Osteoblast (primary cell): Measurements from ENCODE around the gene GLRX3. TPM values are rescaled to one million over a fixed set of nuclear protein-coding genes. Genes with fewer than 3 reads are reported as not detected.

ENCODE experiments used
- DNase-seq: peaks from one replicate; pipeline ENCODE4 v3.0.0; 2011; ENCODE audit warnings: low spot score, mixed read lengths; ENCODE audit not compliant: insufficient read length; ENCODE audit errors: missing footprints
- H2AFZ ChIP-seq: 2 replicates; pipeline ENCODE4 v1.6.0; 2011; ENCODE audit warnings: mild to moderate bottlenecking, low read length
- H3K27ac ChIP-seq: 2 replicates; pipeline ENCODE4 v1.5.1; 2011; ENCODE audit warnings: mild to moderate bottlenecking, low read depth, low read length, moderate library complexity
- H3K27me3 ChIP-seq: 2 replicates; pipeline ENCODE4 v1.6.0; 2012; ENCODE audit warnings: mild to moderate bottlenecking, control low read depth, inconsistent platforms, low read length, moderate library complexity; ENCODE audit not compliant: insufficient read depth
- H3K36me3 ChIP-seq: 2 replicates; pipeline ENCODE4 v1.5.1; 2011; ENCODE audit warnings: mild to moderate bottlenecking, low read length, control low read depth, moderate library complexity; ENCODE audit not compliant: insufficient read depth
- H3K4me1 ChIP-seq: 2 replicates; pipeline ENCODE4 v1.5.1; 2011; ENCODE audit warnings: mild to moderate bottlenecking, low read length, control low read depth, moderate library complexity; ENCODE audit not compliant: insufficient read depth
- H3K4me2 ChIP-seq: 2 replicates; pipeline ENCODE4 v1.6.0; 2011; ENCODE audit warnings: mild to moderate bottlenecking, low read length; ENCODE audit not compliant: insufficient read depth
- H3K4me3 ChIP-seq: fragments of 200-600 bp; sonication (generic); 3 replicates; pipeline ENCODE4 v1.5.1; 2012; ENCODE audit warnings: mild to moderate bottlenecking, low read length, inconsistent platforms; ENCODE audit not compliant: insufficient read depth
- H3K79me2 ChIP-seq: 2 replicates; pipeline ENCODE4 v1.6.0; 2012; ENCODE audit warnings: mild to moderate bottlenecking, low read length, control low read depth, inconsistent platforms; ENCODE audit not compliant: insufficient read depth
- H3K9me3 ChIP-seq: 2 replicates; pipeline ENCODE4 v1.5.1; 2011; ENCODE audit warnings: low read depth, low read length, control low read depth
- H4K20me1 ChIP-seq: 2 replicates; pipeline ENCODE4 v1.6.0; 2012; ENCODE audit warnings: mild to moderate bottlenecking, low read length, control low read depth; ENCODE audit not compliant: insufficient read depth
- total RNA-seq: library from RNA; depleted of rRNA; stranded (reverse); fragments of >200 nt; gene quantifications from 2 replicates; pipeline ENCODE4 v1.2.3, GENCODE V29; 2012
- TF ChIP-seq, protein P1 (sequence below): IDR thresholded peaks from 2 replicates; pipeline ENCODE4 v1.5.1; 2011; ENCODE audit warnings: mild to moderate bottlenecking, low read depth, low read length, moderate library complexity; ENCODE audit errors: extremely low read depth

The GLRX3 gene
- total RNA-seq, 1 donor: 74.9 TPM

GRCh38 chr10:130140425-130140824 lies 4.2 kb downstream of the GLRX3 start:
- Histone ChIP-seq H3K27me3 (no peaks in the 10 kb centered on the region), H3K36me3 (peaks cover 10% of the 10 kb centered on the region), H3K4me3 (no peak overlapping the region), H4K20me1 (peaks cover 64% of the 10 kb centered on the region), H3K4me1 (peaks cover 23% of the 10 kb centered on the region), H3K9me3 (no peaks in the 10 kb centered on the region), H3K27ac (no peak overlapping the region), H3K79me2 (peaks cover 91% of the 10 kb centered on the region), H3K4me2 (no peak overlapping the region), H2AFZ (no peak overlapping the region)
- DNase-seq: no peak
- TF ChIP-seq, protein P1, sequence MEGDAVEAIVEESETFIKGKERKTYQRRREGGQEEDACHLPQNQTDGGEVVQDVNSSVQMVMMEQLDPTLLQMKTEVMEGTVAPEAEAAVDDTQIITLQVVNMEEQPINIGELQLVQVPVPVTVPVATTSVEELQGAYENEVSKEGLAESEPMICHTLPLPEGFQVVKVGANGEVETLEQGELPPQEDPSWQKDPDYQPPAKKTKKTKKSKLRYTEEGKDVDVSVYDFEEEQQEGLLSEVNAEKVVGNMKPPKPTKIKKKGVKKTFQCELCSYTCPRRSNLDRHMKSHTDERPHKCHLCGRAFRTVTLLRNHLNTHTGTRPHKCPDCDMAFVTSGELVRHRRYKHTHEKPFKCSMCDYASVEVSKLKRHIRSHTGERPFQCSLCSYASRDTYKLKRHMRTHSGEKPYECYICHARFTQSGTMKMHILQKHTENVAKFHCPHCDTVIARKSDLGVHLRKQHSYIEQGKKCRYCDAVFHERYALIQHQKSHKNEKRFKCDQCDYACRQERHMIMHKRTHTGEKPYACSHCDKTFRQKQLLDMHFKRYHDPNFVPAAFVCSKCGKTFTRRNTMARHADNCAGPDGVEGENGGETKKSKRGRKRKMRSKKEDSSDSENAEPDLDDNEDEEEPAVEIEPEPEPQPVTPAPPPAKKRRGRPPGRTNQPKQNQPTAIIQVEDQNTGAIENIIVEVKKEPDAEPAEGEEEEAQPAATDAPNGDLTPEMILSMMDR: no peak

GRCh38 chr10:130141038-130141437 lies 4.8 kb downstream of the GLRX3 start:
- H3K4me2 ChIP-seq: no peak overlapping the region

DNA sequence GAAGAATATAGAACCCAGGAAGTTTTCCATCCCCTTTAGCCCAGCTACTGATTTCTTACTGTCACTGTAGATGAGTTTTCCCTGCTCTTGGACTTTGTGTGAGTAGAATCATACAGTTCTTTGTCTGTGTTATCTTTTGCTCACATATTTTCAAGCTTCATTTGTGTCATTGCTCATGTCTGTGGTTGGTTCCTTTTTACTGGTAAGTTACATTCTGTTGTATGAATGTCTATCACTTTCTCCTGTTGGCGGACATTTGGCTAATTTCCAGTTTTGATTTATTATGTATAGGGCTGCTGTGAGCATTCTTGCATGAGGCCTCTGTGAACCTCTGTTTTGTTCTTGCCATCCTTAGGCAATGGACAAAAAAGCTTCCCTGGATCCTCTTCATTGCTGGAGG lies 5.3 kb downstream of the GLRX3 start:
- Histone ChIP-seq H3K36me3 (peaks cover 17% of the 10 kb centered on the region), H3K4me1 (peaks cover 18% of the 10 kb centered on the region), H3K27ac (no peak overlapping the region), H3K4me2 (no peak overlapping the region), H3K4me3 (no peak overlapping the region), H3K9me3 (no peaks in the 10 kb centered on the region), H4K20me1 (peaks cover 70% of the 10 kb centered on the region), H2AFZ (no peak overlapping the region), H3K79me2 (peaks cover 99% of the 10 kb centered on the region), H3K27me3 (no peaks in the 10 kb centered on the region)
- DNase-seq: no peak
- TF ChIP-seq, protein P1: no peak

More at GRCh38 chr10:130141038-130141437, 4.8 kb downstream of the GLRX3 start:
- peaks cover 66% of the 10 kb centered on the region for H4K20me1 ChIP-seq
- H3K27ac ChIP-seq: no peak overlapping the region
- no peak overlapping the region for H3K4me3 ChIP-seq
- H3K36me3 ChIP-seq: peaks cover 13% of the 10 kb centered on the region
- H3K9me3 ChIP-seq: no peaks in the 10 kb centered on the region
- H3K79me2 ChIP-seq: peaks cover 96% of the 10 kb centered on the region
- peaks cover 18% of the 10 kb centered on the region for H3K4me1 ChIP-seq
- H3K27me3 ChIP-seq: no peaks in the 10 kb centered on the region
- no peak overlapping the region for H2AFZ ChIP-seq
- TF ChIP-seq, protein P1: no peak
- no peak for DNase-seq

DNA sequence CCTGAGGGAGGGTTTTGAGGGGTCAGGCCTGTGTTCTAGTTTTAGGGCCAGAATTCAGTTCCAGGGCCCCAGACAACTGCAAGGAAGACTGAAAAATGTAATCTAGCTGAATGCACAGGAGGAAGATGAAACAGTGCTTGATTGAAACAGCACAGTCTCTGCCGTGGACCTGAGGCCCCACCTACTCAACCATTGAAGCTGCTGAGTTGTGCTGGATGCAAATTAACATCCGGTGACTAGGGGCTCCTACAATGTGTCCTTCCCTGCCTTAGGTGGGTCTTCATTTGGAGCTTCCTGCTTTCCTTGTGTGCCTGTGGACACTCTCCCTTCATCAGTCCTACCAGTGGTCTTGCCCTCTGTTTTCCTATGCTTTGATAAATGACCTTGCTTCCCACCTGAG lies 5.7 kb downstream of the GLRX3 start:
- no peak overlapping the region for H3K27ac ChIP-seq
- no peaks in the 10 kb centered on the region for H3K9me3 ChIP-seq
- H3K79me2 ChIP-seq: peaks cover 99% of the 10 kb centered on the region
- H3K4me2 ChIP-seq: no peak overlapping the region
- H3K4me3 ChIP-seq: no peak overlapping the region
- H3K4me1 ChIP-seq: peaks cover 18% of the 10 kb centered on the region
- DNase-seq: no peak
- peaks cover 71% of the 10 kb centered on the region for H4K20me1 ChIP-seq
- no peaks in the 10 kb centered on the region for H3K27me3 ChIP-seq
- no peak overlapping the region for H2AFZ ChIP-seq
- H3K36me3 ChIP-seq: peaks cover 21% of the 10 kb centered on the region
- TF ChIP-seq, protein P1: no peak
